ENCODE measurements around the gene NID1.

GRCh38 chr1:236108027-236108648 lies 43.2 kb upstream of the NID1 start:
- no peak for TF ChIP-seq POLR2AphosphoS5 (IDR thresholded peaks at IDR 0.05)
- TF ChIP-seq, protein P1, sequence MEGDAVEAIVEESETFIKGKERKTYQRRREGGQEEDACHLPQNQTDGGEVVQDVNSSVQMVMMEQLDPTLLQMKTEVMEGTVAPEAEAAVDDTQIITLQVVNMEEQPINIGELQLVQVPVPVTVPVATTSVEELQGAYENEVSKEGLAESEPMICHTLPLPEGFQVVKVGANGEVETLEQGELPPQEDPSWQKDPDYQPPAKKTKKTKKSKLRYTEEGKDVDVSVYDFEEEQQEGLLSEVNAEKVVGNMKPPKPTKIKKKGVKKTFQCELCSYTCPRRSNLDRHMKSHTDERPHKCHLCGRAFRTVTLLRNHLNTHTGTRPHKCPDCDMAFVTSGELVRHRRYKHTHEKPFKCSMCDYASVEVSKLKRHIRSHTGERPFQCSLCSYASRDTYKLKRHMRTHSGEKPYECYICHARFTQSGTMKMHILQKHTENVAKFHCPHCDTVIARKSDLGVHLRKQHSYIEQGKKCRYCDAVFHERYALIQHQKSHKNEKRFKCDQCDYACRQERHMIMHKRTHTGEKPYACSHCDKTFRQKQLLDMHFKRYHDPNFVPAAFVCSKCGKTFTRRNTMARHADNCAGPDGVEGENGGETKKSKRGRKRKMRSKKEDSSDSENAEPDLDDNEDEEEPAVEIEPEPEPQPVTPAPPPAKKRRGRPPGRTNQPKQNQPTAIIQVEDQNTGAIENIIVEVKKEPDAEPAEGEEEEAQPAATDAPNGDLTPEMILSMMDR (IDR thresholded peaks at IDR 0.05) = no peak
- no peak for TF ChIP-seq EP300 (IDR thresholded peaks at IDR 0.05)

Data from upper lobe of left lung (tissue), 4 donors.